Embryonic facial prominence (tissue), 1 donor: Measurements from ENCODE around the gene COL4A2.
"Not testable (repeated sequence)": the region's sequence is repeated elsewhere in the genome, so short reads cannot be mapped to it uniquely, and the experiment has no call there.

Experiments used
- DNase-seq: peaks from one replicate; pipeline ENCODE4 v3.0.0-alpha.2; 2016; ENCODE audit errors: extremely low spot score

Gene COL4A2

DNA sequence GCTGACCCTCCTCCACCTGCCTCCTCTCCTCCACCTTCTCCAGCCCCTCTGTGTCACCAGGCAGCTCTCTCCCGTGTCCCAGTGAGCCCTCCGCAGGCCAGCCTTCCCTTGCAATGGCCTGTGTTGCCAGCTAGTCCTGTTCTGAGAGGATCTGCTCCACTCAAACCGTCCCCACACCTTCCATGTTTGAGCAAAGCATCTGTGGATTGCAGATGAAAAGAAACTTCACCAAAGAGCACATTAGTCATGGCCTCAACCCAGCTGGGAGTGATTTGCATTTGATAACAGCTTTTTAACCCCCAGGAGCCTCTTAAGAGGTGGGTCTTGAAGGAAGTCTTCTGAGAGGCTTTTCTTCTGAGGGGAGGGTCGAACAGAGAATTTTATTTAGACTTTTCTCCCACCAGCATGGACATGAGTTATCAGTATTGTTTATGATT is 72.8 kb downstream of the COL4A2 start:
- no peak for DNase-seq

GRCh38 chr13:110380359-110381028 is 73.4 kb downstream of the COL4A2 start:
- no peak for DNase-seq

GRCh38 chr13:110381029-110381360 is 73.9 kb downstream of the COL4A2 start:
- no peak for DNase-seq

DNA sequence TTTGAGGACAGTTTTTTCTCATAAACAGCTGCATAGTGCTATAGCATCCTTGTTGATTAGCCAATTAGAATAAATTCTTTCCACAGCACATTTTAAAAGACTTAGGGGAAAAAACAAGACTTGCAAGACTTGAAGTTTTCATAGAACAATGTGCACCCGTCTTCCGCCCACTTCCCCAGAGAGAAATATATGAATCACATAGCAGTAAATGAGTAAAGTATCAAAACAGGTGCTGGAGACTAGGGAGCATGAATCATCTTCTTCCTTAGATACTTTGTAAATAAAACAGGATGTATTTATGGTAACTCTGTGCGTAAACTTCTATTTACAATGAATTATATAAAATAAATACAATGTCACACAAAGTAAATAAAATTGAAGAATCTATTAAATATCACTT is 75.1 kb downstream of the COL4A2 start:
- DNase-seq: no peak

DNA sequence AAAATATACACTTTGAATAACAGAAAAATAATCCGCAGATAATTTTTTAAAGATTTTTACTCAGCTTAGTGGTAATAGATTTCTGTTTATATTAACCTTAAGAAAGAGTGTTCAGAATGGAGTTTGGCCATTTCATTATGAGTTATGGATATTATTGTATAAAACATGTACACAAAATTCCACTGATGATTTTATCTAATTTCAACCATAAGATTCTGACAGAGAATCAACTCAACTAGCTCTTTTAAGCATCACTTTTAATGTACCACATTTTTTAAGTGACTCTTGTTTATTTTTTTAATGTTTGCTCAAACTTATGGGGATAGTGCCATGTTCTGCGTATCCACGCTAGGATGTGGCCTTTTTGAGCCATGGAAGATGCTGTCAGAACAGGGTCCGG is 75.7 kb downstream of the COL4A2 start:
- no peak for DNase-seq

- DNase-seq: no peak
Measured at GRCh38 chr13:110387451-110388107, 80.5 kb downstream of the COL4A2 start.

GRCh38 chr13:110388108-110388943 is 81.2 kb downstream of the COL4A2 start:
- DNase-seq: no peak

DNA sequence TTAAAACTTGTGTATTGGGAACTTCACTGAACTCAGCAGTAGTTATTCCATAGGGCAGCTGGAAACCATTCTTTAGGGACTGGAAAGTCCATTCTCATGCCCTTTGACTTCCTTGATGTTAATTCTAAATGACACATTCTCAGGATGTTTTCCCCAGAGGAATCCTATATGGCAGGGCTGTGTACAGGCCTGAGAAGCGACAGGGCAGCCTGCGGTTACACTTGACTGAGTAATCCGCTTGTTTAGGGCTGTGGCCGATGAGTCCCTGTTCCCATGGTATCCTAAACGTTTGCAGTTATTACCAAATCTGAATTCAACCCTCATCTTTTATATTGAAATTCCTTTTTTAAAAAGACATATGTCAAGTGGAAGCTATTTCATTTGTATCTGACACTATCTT is 83.5 kb downstream of the COL4A2 start:
- DNase-seq: no peak

GRCh38 chr13:110391273-110391672 is 84.2 kb downstream of the COL4A2 start:
- DNase-seq: no peak

DNA sequence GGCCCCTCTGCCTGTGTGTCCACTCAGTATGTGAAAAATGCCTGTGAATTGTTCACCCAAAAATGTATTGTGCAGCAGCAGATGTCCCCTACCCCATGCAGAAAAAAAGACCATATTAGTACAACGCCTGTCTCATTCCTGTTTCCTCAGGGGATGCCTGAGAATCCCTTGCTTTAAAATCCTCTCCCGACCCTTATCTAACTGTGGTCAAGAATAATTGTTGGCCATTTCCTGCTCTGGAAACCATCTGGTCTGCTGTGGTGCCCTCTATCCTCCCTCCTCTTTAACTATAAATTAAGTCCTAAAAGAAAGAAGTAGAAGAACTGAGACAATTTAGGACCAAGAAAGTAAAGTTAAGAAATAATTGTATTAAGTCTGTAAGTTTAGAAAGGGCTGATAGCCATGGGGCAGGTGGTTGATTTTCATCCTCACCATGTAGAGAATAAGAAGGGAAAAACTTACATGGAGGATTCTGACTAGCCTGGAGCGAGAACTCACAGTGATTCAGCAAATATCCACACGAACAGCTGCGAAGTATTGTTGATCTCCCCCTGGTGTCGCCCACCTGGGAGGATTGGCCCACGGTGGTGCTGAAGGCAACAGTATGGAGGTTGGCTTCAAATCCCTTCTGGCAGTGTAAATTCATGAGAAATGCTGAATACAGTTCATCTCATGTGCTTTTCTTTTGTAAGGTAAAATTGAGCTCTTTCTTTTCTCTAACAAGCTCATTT is 85.6 kb downstream of the COL4A2 start:
- no peak for DNase-seq

- no peak for DNase-seq
Measured at GRCh38 chr13:110393761-110394160, 86.7 kb downstream of the COL4A2 start.

- no peak for DNase-seq
Measured at GRCh38 chr13:110394371-110394841, 87.3 kb downstream of the COL4A2 start.

DNA sequence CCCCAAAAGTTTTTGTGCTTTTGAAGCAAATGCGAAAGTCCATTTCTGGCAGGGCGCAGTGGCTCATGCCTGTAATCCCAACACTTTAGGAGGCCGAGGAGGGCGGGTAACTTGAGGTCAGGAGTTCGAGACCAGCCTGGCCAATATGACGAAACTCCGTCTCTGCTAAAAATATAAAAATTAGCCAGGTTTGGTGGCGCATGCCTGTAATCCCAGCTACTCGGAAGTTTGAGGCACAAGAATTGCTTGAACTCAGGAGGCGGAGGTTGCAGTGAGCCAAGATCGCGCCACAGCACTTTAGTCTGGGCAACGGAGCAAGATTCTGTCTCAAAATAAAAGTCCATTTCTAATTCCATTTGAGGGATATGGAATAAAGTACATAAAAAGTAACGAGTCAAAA is 88.5 kb downstream of the COL4A2 start:
- DNase-seq: not testable (repeated sequence)

GRCh38 chr13:110396476-110396875 is 89.4 kb downstream of the COL4A2 start:
- no peak for DNase-seq

DNA sequence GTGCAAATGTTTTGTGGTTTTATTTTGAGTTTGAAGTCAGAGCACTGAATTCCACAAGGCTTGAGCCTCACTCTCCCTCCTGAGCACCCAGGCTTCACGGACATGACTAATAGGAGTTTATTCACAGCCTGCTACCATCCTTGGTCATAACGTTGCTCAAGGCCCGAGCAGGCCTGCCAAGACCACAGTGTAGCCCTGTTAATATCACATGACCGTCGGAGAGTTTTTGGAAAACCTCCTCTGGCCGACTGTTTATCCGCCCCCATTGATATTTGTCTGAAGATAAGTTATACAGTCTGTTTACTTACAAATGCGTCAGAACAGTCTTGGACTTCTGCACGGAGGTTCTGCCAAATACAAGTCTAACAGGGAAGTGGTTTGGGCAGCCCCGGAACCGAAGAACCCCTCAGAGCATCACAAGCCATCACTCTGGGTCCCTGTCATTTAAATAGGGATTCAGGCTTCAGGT is 89.9 kb downstream of the COL4A2 start:
- no peak for DNase-seq

GRCh38 chr13:110397436-110398115 is 90.5 kb downstream of the COL4A2 start:
- DNase-seq: no peak

DNA sequence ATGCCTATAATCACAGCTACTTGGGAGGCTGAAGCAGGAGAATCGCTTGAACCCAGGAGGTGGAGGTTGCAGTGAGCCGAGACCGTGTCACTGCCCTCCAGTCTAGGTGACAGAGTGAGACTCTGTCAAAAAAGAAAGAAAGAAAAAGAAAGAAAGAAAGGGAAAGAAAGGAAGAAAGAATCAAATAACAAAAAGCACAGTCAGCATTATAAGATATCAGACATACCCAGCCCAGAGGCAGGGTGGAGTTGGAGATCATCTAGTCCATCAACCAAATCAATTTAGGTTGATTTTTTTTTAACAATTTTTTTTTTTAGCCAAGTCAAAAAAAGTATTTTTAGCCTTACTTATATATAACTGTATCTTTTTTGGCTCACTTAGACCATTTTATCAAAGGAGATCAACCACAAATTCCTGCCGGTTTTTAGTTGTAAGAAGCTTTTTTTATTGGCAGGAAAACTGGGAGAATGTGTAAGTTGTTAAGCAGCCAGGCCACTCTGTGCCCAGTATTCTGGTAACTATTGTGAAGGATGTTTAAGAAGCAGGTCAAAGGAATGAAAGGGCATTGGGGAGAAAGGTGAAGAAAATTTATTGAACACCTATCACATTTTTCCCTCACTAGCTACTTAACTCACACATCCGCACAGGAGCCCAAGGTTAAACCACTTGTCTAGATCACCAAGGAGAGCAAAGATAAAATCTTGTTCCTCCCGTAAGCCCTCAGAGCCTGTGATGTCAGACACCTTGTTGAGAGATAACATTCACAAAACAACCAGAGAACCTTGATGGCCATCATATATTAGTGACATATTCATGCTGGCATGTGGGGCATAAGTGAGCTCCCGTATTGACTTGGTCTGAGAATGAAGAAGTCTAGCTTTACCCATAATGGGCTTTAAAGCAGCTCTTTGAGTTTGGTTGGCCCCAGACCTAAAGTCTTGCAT is 91.8 kb downstream of the COL4A2 start:
- DNase-seq: no peak

- no peak for DNase-seq
Measured at GRCh38 chr13:110399801-110400200, 92.7 kb downstream of the COL4A2 start.

DNA sequence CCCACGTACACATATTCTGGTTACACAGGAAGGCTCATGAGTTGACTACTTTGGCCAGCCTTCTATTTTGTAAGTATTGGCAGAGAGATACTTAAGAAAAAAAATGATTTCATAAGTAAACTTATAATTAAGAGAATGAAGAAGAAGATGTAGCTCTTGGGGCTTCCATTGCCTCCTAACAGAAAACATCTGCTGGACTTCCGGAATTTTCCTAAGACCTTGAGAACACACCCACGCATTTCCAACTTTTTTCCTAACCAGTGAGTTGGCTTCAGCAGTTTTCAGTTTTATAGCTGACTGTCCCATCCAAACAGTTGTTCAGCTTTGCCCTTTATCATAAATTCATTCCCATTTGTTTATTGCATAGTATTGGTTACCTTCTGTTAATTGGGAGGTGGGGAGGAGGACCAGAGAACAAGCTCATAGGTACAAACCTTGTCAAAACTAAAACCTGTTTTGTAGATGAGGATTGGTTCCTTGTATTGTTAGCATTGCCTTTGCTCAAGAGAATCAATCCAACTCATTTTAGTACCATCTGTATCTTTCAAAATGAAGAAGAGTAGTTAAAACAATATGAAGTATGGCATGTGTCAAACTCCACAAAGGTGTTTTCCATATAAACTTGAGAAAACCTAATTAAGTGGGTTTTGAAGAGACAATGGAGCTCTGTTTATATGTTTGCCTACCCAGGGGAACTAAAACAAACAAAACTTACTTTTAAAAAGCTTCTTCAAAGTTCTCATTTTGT is 93.9 kb downstream of the COL4A2 start:
- DNase-seq: no peak
